Activated CD4-positive, alpha-beta T cell treated with anti-CD3 and anti-CD28 coated beads, Interleukin-2, amount 10 ng/mL, durations not matched to agents 24 days and 14 days (primary cell): ENCODE results near the gene LUM. TPM values are rescaled to one million over a fixed set of nuclear protein-coding genes. Genes with fewer than 3 reads are reported as not detected.

ENCODE experiments used
- DNase-seq: peaks from one replicate; pipeline ENCODE4 v3.0.0; 2022
- H3K27ac Mint-ChIP-seq: one replicate; pipeline ENCODE4 v1.8.0; 2022; ENCODE audit warnings: mild to moderate bottlenecking, mixed read lengths
- H3K27me3 Mint-ChIP-seq: one replicate; pipeline ENCODE4 v1.8.0; 2022; ENCODE audit warnings: mixed read lengths
- H3K36me3 Mint-ChIP-seq: one replicate; pipeline ENCODE4 v1.8.0; 2022; ENCODE audit warnings: low read depth, mild to moderate bottlenecking, mixed read lengths
- H3K4me1 Mint-ChIP-seq: one replicate; pipeline ENCODE4 v1.8.0; 2021; ENCODE audit warnings: mixed read lengths
- H3K4me3 Mint-ChIP-seq: one replicate; pipeline ENCODE4 v1.8.0; 2022; ENCODE audit warnings: mild to moderate bottlenecking, moderate library complexity, mixed read lengths
- H3K9me3 Mint-ChIP-seq: one replicate; pipeline ENCODE4 v1.8.0; 2021; ENCODE audit warnings: mixed read lengths
- intact Hi-C: fragments of 100-400 bp; cut with micrococcal nuclease; formaldehyde crosslinking; loops from one replicate; pipeline ENCODE4 v1.15.1; 2023
- total RNA-seq: library from RNA; stranded (reverse); gene quantifications from 2 replicates; pipeline ENCODE4 v1.2.3, GENCODE V29; 2022

The LUM gene
- total RNA-seq, 1 donor from 2014 or later = not detected

DNA sequence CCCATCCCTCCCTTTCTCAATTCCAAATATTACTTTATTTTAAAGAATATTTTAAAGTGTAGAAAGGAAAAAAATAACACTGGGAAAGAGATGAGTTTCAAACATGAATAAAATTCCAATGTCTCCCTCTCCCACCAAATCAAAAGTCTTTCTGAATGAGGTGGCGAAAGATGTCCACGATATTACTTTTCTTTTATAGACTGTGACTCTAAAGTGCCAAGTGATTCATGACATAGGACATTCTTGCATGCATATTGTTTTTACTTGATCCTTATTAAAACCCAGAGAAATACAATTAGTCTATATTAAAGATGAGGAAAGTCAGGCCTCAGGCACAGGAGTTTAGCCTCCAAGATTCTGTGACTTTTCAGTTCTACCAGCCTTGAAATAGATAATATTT, 16.0 kb upstream of the LUM start:
- no peaks in the 10 kb centered on the region for H3K4me1 Mint-ChIP-seq
- no peak overlapping the region for H3K4me3 Mint-ChIP-seq
- intact Hi-C loops = no loop called here
- H3K36me3 Mint-ChIP-seq = no peaks in the 10 kb centered on the region
- no peak for DNase-seq
- H3K27ac Mint-ChIP-seq = no peak overlapping the region
- H3K27me3 Mint-ChIP-seq = no peaks in the 10 kb centered on the region
- no peaks in the 10 kb centered on the region for H3K9me3 Mint-ChIP-seq

DNA sequence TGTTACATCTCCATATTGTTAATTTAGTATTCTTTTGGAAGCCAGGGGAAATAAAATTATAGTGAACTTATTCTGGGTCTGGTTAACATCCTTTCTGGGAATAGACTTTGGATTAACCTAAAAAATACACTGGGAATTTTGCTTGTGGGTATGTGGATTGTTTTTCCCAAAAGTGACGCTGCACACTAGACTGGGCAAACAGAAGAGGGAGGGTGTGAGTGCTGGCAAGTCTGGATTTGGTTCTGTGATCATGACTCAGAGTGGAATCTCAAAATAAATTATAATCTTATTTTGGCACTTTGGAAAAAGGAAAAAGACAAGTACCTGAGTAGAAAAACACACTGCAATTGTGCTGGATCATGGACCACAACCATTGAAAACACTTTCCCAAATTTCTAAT, 15.2 kb upstream of the LUM start:
- no peak for DNase-seq
- no peaks in the 10 kb centered on the region for H3K27me3 Mint-ChIP-seq
- H3K27ac Mint-ChIP-seq = no peak overlapping the region
- H3K4me1 Mint-ChIP-seq = no peaks in the 10 kb centered on the region
- intact Hi-C loops = no loop called here
- H3K36me3 Mint-ChIP-seq = no peaks in the 10 kb centered on the region
- no peak overlapping the region for H3K4me3 Mint-ChIP-seq
- H3K9me3 Mint-ChIP-seq = no peaks in the 10 kb centered on the region

DNA sequence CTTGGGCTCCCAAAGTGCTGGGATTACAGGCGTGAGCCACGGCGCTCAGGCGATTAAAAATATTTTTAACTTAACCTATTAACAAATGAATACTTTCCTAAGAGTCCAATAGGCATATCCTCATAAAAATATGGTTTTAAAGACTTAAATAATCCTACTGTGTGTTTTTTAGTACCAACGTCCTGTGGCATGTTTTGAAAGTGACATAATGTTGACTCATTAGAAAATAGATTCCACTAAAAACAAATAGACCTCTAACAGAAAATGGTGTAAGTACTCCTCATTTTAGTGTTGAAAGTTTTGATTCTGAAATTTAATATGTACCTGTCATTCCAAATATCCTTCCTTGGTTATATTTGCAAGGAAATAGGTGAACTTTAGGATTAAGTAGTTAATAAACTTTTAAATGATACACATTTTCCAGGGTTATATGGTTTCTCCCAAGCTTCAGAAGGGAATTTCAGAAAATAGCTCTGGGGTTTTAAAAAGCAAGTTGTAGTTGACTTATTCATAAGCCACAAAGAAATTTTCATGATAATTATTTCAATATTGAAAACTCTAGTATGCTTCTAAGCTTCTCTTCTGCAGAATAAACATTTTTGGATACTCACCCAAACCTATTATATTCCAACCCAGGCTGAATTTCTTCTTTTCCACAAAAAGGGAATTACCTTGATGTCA, 12.1 kb upstream of the LUM start:
- intact Hi-C loops = no loop called here
- Mint-ChIP-seq H3K27ac (no peak overlapping the region), H3K4me1 (no peaks in the 10 kb centered on the region), H3K36me3 (no peaks in the 10 kb centered on the region), H3K4me3 (no peak overlapping the region), H3K9me3 (no peaks in the 10 kb centered on the region), H3K27me3 (no peaks in the 10 kb centered on the region)
- no peak for DNase-seq

DNA sequence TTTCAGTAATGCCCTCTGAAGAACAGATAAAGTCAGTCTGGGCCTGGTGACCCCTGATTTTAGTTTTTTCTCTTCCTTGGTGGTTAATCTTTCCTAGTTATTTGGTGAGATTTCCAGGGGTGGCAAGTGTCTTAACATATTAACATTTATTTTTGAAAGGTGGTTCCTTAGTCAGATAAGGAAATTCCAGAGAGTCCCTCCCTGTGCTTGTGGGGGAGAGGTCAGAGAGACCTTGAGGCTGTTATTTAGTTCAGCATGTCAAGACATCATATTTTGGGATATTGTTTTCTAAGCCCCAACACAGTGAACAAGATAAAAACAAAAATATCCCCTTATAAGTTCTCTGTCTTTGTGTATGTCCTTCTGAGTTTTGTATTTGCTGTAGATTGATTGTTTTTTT, 9.5 kb upstream of the LUM start:
- H3K4me1 Mint-ChIP-seq = no peaks in the 10 kb centered on the region
- DNase-seq = no peak
- H3K9me3 Mint-ChIP-seq = no peaks in the 10 kb centered on the region
- no peaks in the 10 kb centered on the region for H3K27me3 Mint-ChIP-seq
- no peak overlapping the region for H3K4me3 Mint-ChIP-seq
- intact Hi-C loops = no loop called here
- no peaks in the 10 kb centered on the region for H3K36me3 Mint-ChIP-seq
- H3K27ac Mint-ChIP-seq = no peak overlapping the region

DNA sequence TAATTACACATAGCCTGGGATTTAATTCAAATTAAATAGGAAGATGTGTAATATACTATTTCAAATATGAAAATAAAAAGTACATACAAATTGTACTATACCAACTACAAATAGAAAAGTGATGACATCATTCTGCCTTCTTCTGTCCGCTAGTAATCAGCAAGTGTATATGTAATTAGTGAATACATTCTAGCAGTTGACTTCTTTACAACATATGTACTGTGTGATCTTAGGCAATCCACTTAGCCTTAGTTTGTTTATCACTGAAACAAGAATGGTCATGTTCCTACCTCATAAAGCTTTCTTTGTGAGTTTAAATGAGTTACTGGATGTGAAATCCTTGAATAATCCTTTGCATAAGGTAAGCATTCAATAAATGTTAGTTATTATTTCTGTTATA, 7.8 kb upstream of the LUM start:
- DNase-seq = no peak
- intact Hi-C loops = no loop called here
- Mint-ChIP-seq H3K27ac (no peak overlapping the region), H3K9me3 (no peaks in the 10 kb centered on the region), H3K4me1 (no peaks in the 10 kb centered on the region), H3K36me3 (no peaks in the 10 kb centered on the region), H3K27me3 (no peaks in the 10 kb centered on the region), H3K4me3 (no peak overlapping the region)

DNA sequence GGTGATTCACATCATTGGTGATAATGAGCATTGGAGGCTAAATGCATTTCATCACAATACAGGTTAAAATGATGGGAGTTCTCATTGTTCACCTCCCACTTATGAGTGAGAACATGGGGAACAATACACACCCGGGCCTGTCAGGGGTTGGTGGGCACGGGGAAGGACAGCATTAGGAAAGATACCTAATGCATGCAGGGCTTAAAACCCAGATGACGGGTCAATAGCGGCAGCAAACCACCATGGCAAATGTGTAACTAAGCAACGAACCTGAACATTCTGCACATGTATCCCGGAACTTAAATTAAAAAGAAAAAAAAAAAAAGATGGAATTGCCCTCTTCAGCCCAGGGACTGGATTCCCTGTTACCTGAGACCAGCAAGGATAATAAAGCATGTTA, 2.3 kb upstream of the LUM start:
- Mint-ChIP-seq H3K4me1 (no peaks in the 10 kb centered on the region), H3K9me3 (no peaks in the 10 kb centered on the region), H3K27me3 (no peaks in the 10 kb centered on the region), H3K36me3 (no peaks in the 10 kb centered on the region), H3K4me3 (no peak overlapping the region), H3K27ac (no peak overlapping the region)
- no peak for DNase-seq
- intact Hi-C loops = no loop called here

DNA sequence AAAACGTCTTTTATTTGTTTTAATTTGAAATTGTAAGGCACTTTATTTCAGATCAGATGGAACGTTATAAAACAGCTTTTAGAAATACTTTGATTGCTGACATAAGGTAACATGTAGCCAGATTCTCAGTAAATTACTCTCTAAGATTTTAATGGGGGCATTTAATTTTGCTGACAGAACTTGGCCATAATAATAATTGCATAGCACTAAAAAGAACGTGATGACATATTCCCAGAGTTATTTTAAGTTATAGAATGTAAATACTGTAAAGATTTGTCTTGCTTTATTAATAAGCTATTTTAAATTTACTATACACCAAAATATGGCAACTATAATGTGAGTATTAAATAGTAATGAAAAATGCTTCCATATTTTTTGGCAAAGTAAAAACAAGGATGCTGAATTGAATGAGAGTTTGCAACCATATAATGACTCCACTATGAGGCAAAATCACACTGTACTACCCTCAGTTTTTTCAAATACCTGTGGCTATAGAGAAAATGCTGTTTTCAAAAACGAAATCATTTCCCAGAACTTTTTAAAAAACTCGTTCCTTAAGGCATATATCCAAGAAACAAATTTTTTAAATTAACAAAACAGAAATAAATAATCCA, 876 bp downstream of the LUM start:
- intact Hi-C loops = no loop called here
- no peak overlapping the region for H3K4me3 Mint-ChIP-seq
- no peaks in the 10 kb centered on the region for H3K27me3 Mint-ChIP-seq
- H3K9me3 Mint-ChIP-seq = no peaks in the 10 kb centered on the region
- no peaks in the 10 kb centered on the region for H3K4me1 Mint-ChIP-seq
- no peak overlapping the region for H3K27ac Mint-ChIP-seq
- no peak for DNase-seq
- no peaks in the 10 kb centered on the region for H3K36me3 Mint-ChIP-seq

DNA sequence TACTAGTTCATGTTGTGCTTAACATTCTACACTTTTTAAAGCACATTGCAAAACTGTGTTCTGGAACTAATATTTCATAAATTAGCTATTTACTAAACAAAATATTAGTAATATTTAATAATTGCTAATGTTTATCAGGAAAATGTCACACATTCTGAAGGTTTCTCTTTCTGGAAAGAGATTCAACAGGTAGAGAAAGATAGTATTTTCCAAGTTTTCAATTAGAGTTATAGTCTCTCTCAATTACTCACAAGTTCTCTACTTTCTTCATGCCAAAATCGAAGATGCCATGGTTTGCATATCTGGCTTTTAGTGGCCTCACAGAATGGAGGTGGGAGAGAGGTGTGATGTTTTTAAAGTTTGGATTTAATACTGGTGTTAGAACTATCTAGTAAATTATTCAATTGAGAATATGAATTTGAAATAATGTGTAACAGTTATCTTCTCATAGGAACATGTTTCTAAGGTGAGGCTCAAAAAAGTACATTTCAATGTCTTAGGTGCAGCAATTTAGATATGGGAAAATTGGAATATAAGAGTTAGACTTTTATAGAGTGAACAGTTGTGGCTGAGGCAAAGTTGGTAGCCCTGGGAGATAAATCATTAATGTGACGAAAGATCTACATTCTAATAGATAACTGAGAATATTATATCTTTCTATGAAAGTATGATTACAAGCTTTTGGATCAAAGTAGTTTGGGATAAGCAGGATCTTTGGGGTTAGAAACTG, 1.5 kb downstream of the LUM start:
- Mint-ChIP-seq H3K4me3 (no peak overlapping the region), H3K4me1 (no peaks in the 10 kb centered on the region), H3K27me3 (no peaks in the 10 kb centered on the region), H3K36me3 (no peaks in the 10 kb centered on the region), H3K27ac (no peak overlapping the region), H3K9me3 (no peaks in the 10 kb centered on the region)
- intact Hi-C loops = loop anchor here (1.0 kb wide), 1 partner anchor 131 kb away; no protein-coding TSS in a partner anchor
- no peak for DNase-seq

DNA sequence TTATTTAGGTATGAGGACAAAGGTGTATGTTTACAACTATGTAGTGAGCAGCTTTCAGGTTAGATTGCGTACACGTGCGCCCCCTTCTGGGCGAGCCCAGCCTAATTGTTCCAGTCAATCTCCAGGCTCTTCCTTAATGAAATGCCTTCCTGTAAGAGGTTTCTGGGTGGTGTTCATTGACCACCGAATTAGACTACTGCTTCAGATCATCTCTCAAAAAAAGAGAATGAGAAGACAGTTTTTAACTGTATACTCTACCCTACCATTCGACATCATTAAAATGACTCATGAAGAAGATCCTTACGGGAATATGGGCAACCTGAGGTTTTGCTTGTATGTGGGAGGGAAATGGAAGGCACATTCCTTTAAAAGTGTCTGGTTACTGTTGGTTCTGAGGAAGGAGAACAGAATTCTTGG, 2.1 kb downstream of the LUM start:
- no peaks in the 10 kb centered on the region for H3K36me3 Mint-ChIP-seq
- no peak overlapping the region for H3K4me3 Mint-ChIP-seq
- H3K4me1 Mint-ChIP-seq = no peaks in the 10 kb centered on the region
- no peak overlapping the region for H3K27ac Mint-ChIP-seq
- H3K9me3 Mint-ChIP-seq = no peaks in the 10 kb centered on the region
- no peaks in the 10 kb centered on the region for H3K27me3 Mint-ChIP-seq
- DNase-seq = peak; percentile 84
- intact Hi-C loops = loop anchor here (1.0 kb wide), 1 partner anchor 131 kb away; no protein-coding TSS in a partner anchor

DNA sequence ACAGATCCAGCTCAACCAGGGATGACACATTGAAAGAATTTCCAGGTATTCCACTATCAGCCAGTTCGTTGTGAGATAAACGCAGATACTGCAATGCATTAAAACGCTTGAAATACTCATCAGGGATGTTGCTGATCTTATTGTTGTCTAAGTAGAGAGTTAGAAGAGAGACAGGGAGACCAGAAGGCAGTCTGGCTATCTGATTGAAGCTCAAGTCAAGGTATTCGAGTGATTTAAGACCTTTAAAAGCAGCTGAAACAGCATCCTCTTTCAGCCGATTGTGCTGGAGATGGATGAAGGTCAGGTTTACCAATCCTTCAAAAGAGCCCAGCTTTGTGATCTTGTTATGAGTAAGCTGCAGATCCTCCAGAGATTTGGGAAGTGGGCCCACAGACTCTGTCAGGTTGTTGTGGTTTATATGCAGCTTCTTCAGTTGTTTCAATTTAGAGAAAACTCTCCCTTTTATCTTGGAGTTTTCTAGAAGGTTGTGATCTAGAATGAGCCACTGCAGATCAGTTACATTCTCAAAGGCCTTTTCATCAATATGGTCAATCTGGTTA, 3.0 kb downstream of the LUM start:
- no peaks in the 10 kb centered on the region for H3K4me1 Mint-ChIP-seq
- H3K4me3 Mint-ChIP-seq = no peak overlapping the region
- H3K27ac Mint-ChIP-seq = no peak overlapping the region
- no peaks in the 10 kb centered on the region for H3K9me3 Mint-ChIP-seq
- no peaks in the 10 kb centered on the region for H3K27me3 Mint-ChIP-seq
- intact Hi-C loops = no loop called here
- no peaks in the 10 kb centered on the region for H3K36me3 Mint-ChIP-seq
- no peak for DNase-seq

DNA sequence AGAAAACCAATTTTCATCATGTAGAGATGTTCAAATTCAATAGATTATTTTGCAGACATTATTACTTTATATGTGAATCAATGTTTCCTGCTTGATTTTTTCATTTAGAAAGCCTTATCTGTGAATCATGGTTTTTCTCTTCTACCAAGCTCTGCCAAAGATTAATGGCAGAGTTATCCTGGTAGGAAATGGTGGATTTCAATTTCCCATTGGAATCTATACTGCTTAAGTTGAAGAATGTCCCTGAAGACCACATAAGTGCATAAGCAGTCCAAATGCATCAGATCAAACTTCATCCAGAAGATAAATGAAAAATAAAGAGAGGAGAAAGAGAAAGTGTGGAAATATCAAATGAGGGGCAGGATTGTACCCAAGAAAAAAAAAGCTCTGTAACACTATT, 5.0 kb downstream of the LUM start:
- Mint-ChIP-seq H3K4me1 (no peaks in the 10 kb centered on the region), H3K27me3 (no peaks in the 10 kb centered on the region), H3K36me3 (no peaks in the 10 kb centered on the region), H3K9me3 (no peaks in the 10 kb centered on the region), H3K4me3 (no peak overlapping the region), H3K27ac (no peak overlapping the region)
- intact Hi-C loops = no loop called here
- DNase-seq = no peak

DNA sequence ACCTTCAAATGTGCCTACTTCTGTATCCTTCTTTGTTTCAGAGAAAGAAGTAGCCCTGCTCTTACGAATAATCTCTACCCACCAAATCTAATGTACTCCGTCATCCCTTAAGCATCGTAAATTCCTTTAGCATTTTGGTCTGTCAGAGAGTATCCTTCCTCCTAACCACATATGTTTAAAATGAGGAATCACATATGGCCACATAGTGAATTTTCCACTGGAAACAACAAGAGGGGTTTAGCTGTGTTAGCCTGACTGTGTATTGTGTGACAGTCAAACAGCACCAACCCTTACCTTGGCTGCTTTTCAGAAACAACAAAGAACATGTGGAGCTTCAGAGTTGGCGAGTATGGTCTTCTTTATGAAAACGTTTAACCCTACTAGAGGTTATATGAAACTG, 5.5 kb downstream of the LUM start:
- intact Hi-C loops = no loop called here
- no peaks in the 10 kb centered on the region for H3K36me3 Mint-ChIP-seq
- no peak overlapping the region for H3K27ac Mint-ChIP-seq
- no peak for DNase-seq
- H3K27me3 Mint-ChIP-seq = no peaks in the 10 kb centered on the region
- H3K4me1 Mint-ChIP-seq = no peaks in the 10 kb centered on the region
- no peak overlapping the region for H3K4me3 Mint-ChIP-seq
- H3K9me3 Mint-ChIP-seq = no peaks in the 10 kb centered on the region

DNA sequence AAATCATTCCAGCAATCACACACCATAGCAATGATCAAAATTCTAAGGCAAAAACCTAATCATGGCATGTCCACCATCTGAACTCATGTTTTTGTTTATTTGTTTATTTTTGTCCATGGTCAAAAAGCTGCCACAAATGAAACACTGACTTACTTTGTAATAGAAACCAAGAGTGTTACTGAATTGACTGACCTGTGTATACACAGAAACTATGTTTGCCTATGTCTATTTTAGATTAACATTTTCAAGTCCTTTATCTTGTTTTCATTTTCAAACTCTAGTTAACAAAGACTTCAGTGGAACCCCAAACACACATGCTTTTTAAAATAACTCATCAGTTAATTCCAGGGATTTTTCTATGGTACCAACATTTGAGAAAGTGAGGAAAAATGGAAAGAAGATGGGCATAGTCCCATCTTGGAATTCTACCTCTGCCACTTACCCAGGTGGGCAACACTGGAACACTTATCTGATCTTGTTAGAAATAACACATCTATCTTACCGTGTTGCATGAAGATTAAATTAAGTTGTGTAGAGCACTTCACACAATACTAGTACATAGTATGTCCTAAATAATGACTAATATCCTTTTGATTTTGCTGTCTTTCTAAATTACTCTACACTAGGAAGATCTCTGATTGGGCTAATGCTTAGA, 6.4 kb downstream of the LUM start:
- H3K27me3 Mint-ChIP-seq = no peaks in the 10 kb centered on the region
- DNase-seq = no peak
- H3K36me3 Mint-ChIP-seq = no peaks in the 10 kb centered on the region
- intact Hi-C loops = no loop called here
- H3K4me1 Mint-ChIP-seq = no peaks in the 10 kb centered on the region
- H3K4me3 Mint-ChIP-seq = no peak overlapping the region
- no peaks in the 10 kb centered on the region for H3K9me3 Mint-ChIP-seq
- H3K27ac Mint-ChIP-seq = no peak overlapping the region

DNA sequence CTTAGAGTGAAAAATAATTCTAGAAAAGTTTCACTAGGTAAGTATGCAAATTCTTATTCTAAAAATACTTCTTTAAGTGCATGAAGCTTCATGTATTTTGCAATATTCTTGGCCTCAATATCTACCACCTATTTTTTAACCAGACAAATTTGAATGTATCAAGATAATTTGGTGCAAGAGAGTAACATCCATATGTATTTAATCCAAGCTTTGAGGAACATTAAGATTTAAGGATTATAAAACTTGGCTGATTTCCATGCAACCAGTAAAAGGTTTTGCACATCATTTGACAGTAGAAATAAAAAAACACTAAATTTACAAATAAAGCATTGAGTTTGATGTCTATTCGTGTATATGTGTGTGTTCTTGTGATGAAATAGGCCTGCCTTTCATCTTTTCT, 7.7 kb downstream of the LUM start:
- Mint-ChIP-seq H3K4me1 (no peaks in the 10 kb centered on the region), H3K9me3 (no peaks in the 10 kb centered on the region), H3K27ac (no peak overlapping the region), H3K27me3 (no peaks in the 10 kb centered on the region), H3K4me3 (no peak overlapping the region), H3K36me3 (no peaks in the 10 kb centered on the region)
- DNase-seq = no peak
- intact Hi-C loops = no loop called here
